GM12891 (cell line): ENCODE results near the gene PHF19.

Experiments used
- DNase-seq: peaks from one replicate; pipeline ENCODE4 v3.0.0; 2011; ENCODE audit warnings: low spot score; ENCODE audit not compliant: insufficient read length
- FAIRE-seq: peaks from 2 replicates; lab custom pipeline; 2011; peaks lifted over from hg19 to GRCh38; lab: Jason Lieb, UNC
- PAX5 ChIP-seq: IDR thresholded peaks from 2 replicates; pipeline ENCODE4 v1.6.1; 2011; ENCODE audit warnings: low read length, moderate library complexity, mild to moderate bottlenecking; ENCODE audit not compliant: insufficient read depth, severe bottlenecking
- POLR2A ChIP-seq: IDR thresholded peaks from 2 replicates; pipeline ENCODE4 v1.6.1; 2011; ENCODE audit warnings: low read depth, low read length, control low read depth
- POLR2AphosphoS5 ChIP-seq: IDR thresholded peaks from 2 replicates; pipeline ENCODE4 v1.6.1; 2011; ENCODE audit warnings: low read depth, low read length, control low read depth
- POU2F2 ChIP-seq: IDR thresholded peaks from 2 replicates; pipeline ENCODE4 v1.6.1; 2011; ENCODE audit warnings: low read depth, mild to moderate bottlenecking, control low read depth, low read length, moderate library complexity
- SPI1 ChIP-seq: IDR thresholded peaks from 2 replicates; pipeline ENCODE4 v1.6.1; 2011; ENCODE audit warnings: low read depth, low read length, control low read depth
- TAF1 ChIP-seq: IDR thresholded peaks from 2 replicates; pipeline ENCODE4 v1.6.1; 2011; ENCODE audit warnings: low read depth, low read length, control low read depth

The PHF19 gene

DNA sequence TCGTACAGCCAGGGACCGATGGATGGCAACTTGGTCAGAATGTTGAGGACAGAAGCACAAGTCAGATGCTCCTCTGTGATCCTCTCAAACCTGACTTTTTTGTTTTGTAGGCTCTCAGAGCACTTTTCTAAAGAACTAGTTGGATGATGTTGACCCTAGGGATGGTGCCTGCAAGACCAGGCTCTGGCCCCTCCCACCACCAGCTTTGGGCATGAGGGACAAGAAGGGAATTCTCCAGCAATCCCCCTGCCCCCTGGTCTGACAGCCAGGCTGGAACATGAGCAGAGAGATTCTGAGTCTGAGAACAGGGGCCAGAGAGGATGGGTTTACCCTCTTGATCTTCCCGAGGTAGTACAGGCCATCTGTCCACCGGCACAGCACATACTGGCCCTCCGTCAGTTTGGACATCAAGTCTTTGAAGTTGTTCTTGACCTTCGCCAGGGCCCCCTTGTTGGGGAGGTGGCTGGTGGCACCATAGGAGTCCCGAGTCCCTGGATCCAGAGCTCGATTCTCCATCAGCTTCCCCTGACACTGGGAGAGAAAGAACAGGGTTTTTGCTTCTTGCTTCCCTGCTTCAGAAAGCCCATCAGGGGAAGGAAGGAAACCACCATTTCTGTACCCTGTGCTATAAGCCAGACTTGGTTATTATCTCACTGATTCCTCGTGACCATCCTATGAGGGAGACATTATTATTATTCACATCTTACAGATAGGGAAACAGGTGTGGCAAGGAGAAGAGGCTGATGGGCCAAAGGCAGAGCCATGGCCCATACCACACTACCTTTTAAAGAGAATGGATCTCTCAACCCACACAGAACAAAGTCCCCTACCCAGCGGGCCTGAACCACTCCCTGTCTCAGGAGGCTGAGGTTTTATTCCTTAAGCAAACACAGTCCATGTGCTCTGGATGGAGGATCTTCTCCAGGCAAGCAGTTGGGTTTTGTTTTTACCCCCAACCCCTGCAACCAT lies 2.5 kb downstream of the PHF19 start:
- no peak for FAIRE-seq
- no peak for TF ChIP-seq POU2F2
- no peak for TF ChIP-seq PAX5
- TF ChIP-seq SPI1 = no peak
- TF ChIP-seq TAF1 = no peak
- TF ChIP-seq POLR2AphosphoS5 = no peak
- no peak for TF ChIP-seq POLR2A
- DNase-seq = no peak

DNA sequence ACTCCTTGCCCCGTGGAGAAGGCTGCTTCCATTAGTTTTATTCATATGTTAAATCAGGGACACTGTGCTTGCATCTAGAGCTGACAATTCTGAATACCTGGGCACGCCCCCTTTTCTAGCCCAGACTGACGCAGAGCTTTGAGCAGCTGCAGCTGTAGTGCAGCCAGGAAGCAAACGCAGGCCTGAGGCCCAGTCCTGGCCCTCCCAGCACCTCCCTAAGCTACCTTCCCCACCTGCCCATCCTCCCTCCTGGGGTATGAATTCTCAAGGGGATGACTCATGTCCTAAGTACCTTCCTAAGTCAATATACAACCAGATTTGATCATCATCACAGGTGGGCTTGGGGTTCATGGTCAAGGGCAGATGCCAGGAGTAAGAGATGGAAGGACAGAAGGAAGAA lies 3.5 kb downstream of the PHF19 start:
- FAIRE-seq = no peak
- DNase-seq = no peak
- TF ChIP-seq POLR2AphosphoS5 (no peak), POLR2A (no peak), SPI1 (no peak), POU2F2 (no peak), TAF1 (no peak), PAX5 (no peak)

DNA sequence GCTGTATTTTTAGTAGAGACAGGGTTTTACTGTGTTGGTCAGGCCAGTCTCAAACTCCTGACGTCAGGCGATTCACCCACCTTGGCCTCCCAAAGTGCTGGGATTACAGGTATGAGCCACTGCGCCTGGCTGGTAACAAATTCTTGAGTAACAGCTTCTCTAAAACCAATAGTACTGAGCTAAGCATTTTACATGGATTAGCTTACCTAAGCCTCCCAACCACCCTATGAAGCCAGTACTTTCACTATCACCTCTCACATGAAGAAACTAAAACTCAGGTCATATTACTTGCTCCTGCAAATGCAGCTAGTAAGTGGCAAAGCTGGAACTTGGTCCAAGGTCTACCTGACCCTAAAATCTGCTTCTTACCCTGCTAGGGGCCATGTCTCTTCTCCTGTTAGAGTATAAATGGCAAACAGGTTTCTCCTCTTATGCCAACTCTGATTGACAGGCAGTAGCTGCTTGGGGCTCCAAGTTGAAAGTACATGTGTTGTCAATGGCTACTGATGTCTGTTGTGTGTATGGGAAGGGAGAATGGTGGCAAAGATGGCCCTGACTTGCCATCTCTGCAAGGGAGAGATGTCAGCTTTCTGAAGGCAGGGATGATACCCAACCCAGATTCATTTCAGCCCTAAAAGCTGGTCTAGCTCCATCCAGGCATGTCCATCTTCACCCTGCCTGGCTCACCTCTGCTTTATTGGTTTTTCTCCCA lies 4.0 kb downstream of the PHF19 start:
- DNase-seq (no peak), FAIRE-seq (no peak)
- TF ChIP-seq PAX5 (no peak), POLR2AphosphoS5 (no peak), TAF1 (no peak), SPI1 (no peak), POLR2A (no peak), POU2F2 (no peak)

DNA sequence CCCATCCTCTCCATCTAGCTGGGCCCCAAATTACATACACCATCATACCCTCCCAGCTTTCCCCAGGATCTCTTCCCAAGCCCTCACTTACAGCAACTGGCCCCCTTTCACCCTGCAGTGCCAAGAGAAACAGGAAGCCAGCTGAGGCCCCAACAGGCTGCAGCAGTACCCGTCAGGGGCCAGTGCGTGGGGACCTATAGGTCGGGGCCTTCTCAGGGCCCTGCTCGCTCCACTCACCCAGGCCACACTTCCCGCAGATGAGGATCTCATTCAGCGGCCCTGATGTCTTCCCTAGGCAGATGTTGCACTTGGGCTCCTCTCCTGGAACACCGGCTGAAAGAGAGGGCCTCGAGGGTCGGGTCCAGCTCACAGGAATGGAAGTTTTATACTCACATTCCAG lies 6.8 kb downstream of the PHF19 start:
- DNase-seq = no peak

DNA sequence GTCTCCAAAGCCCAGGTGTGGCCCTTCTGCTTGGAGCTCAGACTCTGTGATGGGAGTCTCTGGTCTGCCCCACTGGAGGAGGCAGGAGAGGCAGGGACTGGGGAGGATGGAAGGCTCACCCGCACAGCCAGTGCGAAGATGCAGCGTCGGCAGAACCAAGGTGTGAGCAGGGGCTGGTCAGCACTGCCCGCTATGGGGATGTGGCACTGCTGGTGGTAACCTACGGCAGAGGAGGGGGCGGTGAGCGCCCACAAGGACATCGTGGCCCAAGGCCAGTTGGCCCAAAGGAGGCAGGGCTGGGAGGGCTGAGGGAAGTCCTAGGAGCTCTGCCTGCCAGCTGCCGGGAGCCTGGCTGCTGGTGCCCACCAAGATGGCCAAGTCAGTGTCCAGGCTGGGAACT lies 7.3 kb downstream of the PHF19 start:
- DNase-seq (no peak), FAIRE-seq (no peak)
- TF ChIP-seq POLR2AphosphoS5 (0 out of 2 replicates have a peak, but pooled peaks have one; percentile 6), POLR2A (no peak), SPI1 (no peak), POU2F2 (no peak), PAX5 (no peak), TAF1 (no peak)

More for the DNA sequence above, 6.8 kb downstream of the PHF19 start:
- TF ChIP-seq PAX5 = no peak
- TF ChIP-seq POLR2AphosphoS5 = no peak
- no peak for TF ChIP-seq SPI1
- TF ChIP-seq POU2F2 = no peak
- no peak for FAIRE-seq

DNA sequence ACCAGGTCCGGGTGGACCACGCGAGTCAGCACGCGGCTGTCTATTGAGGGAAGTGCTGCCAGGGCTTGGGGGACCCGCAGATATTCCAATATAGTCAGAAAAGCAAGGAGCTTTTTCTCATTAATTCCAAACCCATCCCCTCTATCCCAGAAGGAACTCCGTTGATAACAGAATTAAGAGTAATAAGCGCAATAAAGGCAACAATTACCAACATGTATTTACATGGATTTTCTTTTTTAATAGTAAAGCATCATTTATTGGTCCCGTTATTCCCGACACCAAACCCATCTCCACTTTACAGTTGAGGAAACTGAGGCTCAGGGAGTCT lies 7.7 kb downstream of the PHF19 start:
- DNase-seq (no peak), FAIRE-seq (no peak)
- TF ChIP-seq POLR2AphosphoS5 (no peak), POU2F2 (no peak), SPI1 (no peak), TAF1 (no peak), POLR2A (no peak), PAX5 (no peak)

DNA sequence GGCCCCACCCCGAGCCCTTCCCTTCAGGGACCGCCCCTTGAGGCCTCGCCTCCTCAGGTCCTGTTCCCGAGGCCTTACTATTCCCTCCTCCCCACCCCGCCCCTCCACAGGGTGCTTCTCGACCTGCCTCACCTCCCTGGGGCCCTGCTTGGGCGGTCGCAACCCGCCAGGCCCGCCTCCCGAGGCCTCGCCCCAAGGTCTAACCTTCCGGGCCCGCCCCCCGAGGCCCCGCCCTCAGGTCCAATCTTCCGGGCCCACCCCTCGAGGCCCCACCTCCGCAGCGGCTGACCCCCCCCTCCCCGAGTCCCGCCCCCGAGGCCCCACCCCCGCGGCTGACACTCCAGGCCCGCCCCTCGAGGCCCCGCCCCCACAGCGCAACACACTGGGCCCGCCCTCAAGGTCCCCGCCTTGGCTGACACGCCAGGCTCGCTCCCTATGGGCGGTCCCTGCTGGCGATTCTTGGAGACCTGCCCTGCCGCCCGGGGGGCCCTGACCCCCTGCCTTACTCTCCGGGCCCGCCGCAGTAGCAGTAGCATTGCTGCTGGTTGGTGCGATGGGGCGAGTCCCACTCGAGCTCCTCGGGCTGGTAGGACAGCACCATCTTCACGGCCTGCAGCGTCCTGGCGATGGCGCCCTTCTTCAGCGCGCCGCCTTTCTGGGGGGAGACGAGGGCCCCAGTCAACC lies 8.2 kb downstream of the PHF19 start:
- FAIRE-seq = no peak
- DNase-seq = peak; percentile 91
- no peak for TF ChIP-seq POLR2A
- TF ChIP-seq SPI1 = no peak
- TF ChIP-seq POU2F2 = no peak
- TF ChIP-seq PAX5 = no peak
- no peak for TF ChIP-seq TAF1
- TF ChIP-seq POLR2AphosphoS5 = no peak

DNA sequence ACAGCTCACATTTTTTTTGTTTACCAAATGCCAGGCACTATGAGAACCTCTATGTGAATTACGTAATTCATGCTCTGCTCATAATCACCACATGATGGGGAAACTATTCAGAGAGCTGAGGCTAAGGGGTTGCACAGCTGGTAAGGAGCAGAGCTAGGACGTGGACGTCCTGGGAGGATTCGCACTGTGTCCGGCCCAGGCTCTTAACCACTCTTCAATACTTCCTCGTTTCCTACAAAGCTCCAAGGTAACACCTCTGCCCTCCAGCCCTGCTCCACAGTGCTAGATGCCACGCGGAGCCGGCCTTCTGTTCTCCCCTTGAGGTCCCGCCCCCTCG lies 8.7 kb downstream of the PHF19 start:
- TF ChIP-seq TAF1 (no peak), POU2F2 (no peak), POLR2A (no peak), POLR2AphosphoS5 (peak; percentile 48; the same call in 1 of the 2 replicates)
- DNase-seq (no peak), FAIRE-seq (no peak)

DNA sequence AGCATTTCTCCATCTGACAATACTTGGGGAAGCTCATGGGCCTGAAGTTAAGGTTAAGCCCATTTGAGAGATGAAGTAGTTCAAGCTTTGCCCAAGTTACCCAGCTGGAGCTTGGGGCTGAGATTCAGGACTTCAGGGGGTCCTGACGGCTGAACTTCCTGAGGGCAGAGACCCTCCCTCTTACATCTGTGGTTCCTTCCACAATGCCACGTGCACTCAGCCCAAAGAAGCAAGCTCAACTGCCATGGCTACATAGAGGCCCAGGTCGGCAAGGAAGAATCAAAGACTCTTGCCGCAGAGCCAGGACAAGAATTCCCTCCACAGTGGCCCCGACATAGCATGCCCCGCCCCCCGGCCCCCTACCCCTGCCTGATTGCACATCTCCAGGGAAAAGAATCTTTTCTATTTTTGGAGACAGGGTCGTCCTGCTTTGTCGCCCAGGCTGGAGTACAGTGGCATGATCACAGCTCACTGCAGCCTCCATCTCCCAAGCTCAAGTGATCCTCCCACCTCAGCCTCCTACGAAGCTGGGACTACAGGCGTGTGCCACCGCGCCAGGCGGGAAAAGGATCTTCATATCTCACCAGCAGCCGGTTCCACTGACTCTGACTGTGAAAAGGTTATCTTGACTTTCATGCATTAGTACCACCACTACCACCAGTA lies 9.2 kb downstream of the PHF19 start:
- no peak for FAIRE-seq
- TF ChIP-seq PAX5 = no peak
- TF ChIP-seq SPI1 = no peak
- TF ChIP-seq POLR2AphosphoS5 = no peak
- TF ChIP-seq POLR2A = no peak
- TF ChIP-seq TAF1 = no peak
- DNase-seq = no peak
